Neural cell (in vitro differentiated cells): Measurements from ENCODE around the gene DPF3. TPM values are rescaled to one million over a fixed set of nuclear protein-coding genes. Genes with fewer than 3 reads are reported as not detected.

Source experiments
- H2AFZ ChIP-seq: fragments of 200-600, 300-800 bp; sonication (generic), shearing (Covaris generic); 2 replicates; pipeline ENCODE4 v1.6.0; 2014; ENCODE audit warnings: low read depth, mild to moderate bottlenecking, antibody characterized with exemption, low read length, moderate library complexity
- H3F3A ChIP-seq: fragments of 200-600 bp; shearing (Covaris generic); 2 replicates; pipeline ENCODE4 v1.6.1; 2016; ENCODE audit warnings: mild to moderate bottlenecking, moderate library complexity, mixed read lengths, antibody characterized with exemption, low read length; ENCODE audit not compliant: insufficient read depth, poor library complexity, severe bottlenecking
- H3K27ac ChIP-seq: fragments of 200-600, 300-800 bp; sonication (generic), shearing (Covaris generic); 2 replicates; pipeline ENCODE4 v1.5.1; 2014; ENCODE audit warnings: mild to moderate bottlenecking, low read length, moderate library complexity
- H3K27me3 ChIP-seq: fragments of 300-800, 200-600 bp; sonication (generic), shearing (Covaris generic); 2 replicates; pipeline ENCODE4 v1.6.0; 2014; ENCODE audit warnings: mild to moderate bottlenecking, low read depth, low read length, moderate library complexity; ENCODE audit not compliant: insufficient read depth
- H3K36me3 ChIP-seq: fragments of 300-800, 200-600 bp; sonication (generic), shearing (Covaris generic); 2 replicates; pipeline ENCODE4 v1.5.1; 2014; ENCODE audit warnings: mild to moderate bottlenecking, antibody characterized with exemption, low read length, moderate library complexity; ENCODE audit not compliant: insufficient read depth
- H3K4me2 ChIP-seq: fragments of 300-800, 200-600 bp; sonication (generic), shearing (Covaris generic); 2 replicates; pipeline ENCODE4 v1.6.0; 2014; ENCODE audit warnings: mild to moderate bottlenecking, low read length
- H3K4me3 ChIP-seq: fragments of 300-800, 200-600 bp; sonication (generic), shearing (Covaris generic); 2 replicates; pipeline ENCODE4 v1.5.1; 2014; ENCODE audit warnings: mild to moderate bottlenecking, low read length, moderate library complexity
- H3K79me2 ChIP-seq: fragments of 200-600 bp; shearing (Covaris generic); replicated peaks from 2 replicates; pipeline ENCODE4 v1.6.0; 2014; ENCODE audit warnings: mild to moderate bottlenecking, low read length, moderate library complexity; ENCODE audit not compliant: insufficient read depth
- H3K9ac ChIP-seq: fragments of 300-800, 200-600 bp; sonication (generic), shearing (Covaris generic); 2 replicates; pipeline ENCODE4 v1.6.1; 2016; ENCODE audit warnings: mild to moderate bottlenecking, low read length, mixed read lengths
- H3K9me2 ChIP-seq: fragments of 200-600 bp; shearing (Covaris generic); 2 replicates; pipeline ENCODE4 v1.6.1; 2016; ENCODE audit warnings: mild to moderate bottlenecking, low read length, mixed read lengths; ENCODE audit not compliant: insufficient read depth
- H3K9me3 ChIP-seq: fragments of 200-600, 300-800 bp; sonication (generic), shearing (Covaris generic); 2 replicates; pipeline ENCODE4 v1.6.1; 2016; ENCODE audit warnings: mild to moderate bottlenecking, mixed run types, low read length, moderate library complexity, mixed read lengths
- H4K20me1 ChIP-seq: fragments of 200-600 bp; shearing (Covaris generic); 2 replicates; pipeline ENCODE4 v1.6.1; 2016; ENCODE audit warnings: mild to moderate bottlenecking, mixed run types; ENCODE audit not compliant: insufficient read depth
- EP300 ChIP-seq: fragments of 450-650 bp; conservative IDR thresholded peaks from 2 replicates; pipeline ENCODE4 v1.6.1; 2014; ENCODE audit warnings: antibody characterized with exemption, mild to moderate bottlenecking, moderate library complexity; ENCODE audit not compliant: poor library complexity, severe bottlenecking
- EZH2 ChIP-seq: fragments of 200-600, 300-800 bp; shearing (Covaris generic), sonication (generic); IDR thresholded peaks from 2 replicates; pipeline ENCODE4 v1.6.1; 2014; ENCODE audit warnings: antibody characterized with exemption, low read length, borderline replicate concordance, mild to moderate bottlenecking; ENCODE audit not compliant: insufficient read depth, poor library complexity, severe bottlenecking
- MXI1 ChIP-seq: fragments of 450-650 bp; conservative IDR thresholded peaks from 2 replicates; pipeline ENCODE4 v1.6.1; 2014; ENCODE audit warnings: antibody characterized with exemption, mild to moderate bottlenecking; ENCODE audit not compliant: poor library complexity, severe bottlenecking
- POLR2AphosphoS5 ChIP-seq: IDR thresholded peaks from 2 replicates; pipeline ENCODE4 v1.6.1; 2012
- RAD21 ChIP-seq: fragments of 450-650 bp; conservative IDR thresholded peaks from 2 replicates; pipeline ENCODE4 v1.6.1; 2014; ENCODE audit warnings: antibody characterized with exemption, mild to moderate bottlenecking, moderate library complexity
- REST ChIP-seq: IDR thresholded peaks from 2 replicates; pipeline ENCODE4 v1.6.1; 2012; ENCODE audit warnings: borderline replicate concordance
- SMC3 ChIP-seq: fragments of 450-650 bp; conservative IDR thresholded peaks from 2 replicates; pipeline ENCODE4 v1.6.1; 2014; ENCODE audit warnings: antibody characterized with exemption, mild to moderate bottlenecking, moderate library complexity; ENCODE audit not compliant: poor library complexity
- TAF1 ChIP-seq: IDR thresholded peaks from 2 replicates; pipeline ENCODE4 v1.6.1; 2012; ENCODE audit warnings: low read depth
- polyA plus RNA-seq: library from polyadenylated mRNA; depleted of rRNA; stranded (reverse); fragments of >200 nt; gene quantifications from 2 replicates; pipeline ENCODE4 v1.2.3, GENCODE V29; 2014
- TF ChIP-seq, protein P1 (sequence below): fragments of 450-650 bp; IDR thresholded peaks from 2 replicates; pipeline ENCODE4 v1.5.1; 2014; ENCODE audit warnings: antibody characterized with exemption, mild to moderate bottlenecking, moderate library complexity; ENCODE audit not compliant: poor library complexity, severe bottlenecking

Gene DPF3
- polyA plus RNA-seq, 1 donor from 2014 or later, result 2.9 TPM

DNA sequence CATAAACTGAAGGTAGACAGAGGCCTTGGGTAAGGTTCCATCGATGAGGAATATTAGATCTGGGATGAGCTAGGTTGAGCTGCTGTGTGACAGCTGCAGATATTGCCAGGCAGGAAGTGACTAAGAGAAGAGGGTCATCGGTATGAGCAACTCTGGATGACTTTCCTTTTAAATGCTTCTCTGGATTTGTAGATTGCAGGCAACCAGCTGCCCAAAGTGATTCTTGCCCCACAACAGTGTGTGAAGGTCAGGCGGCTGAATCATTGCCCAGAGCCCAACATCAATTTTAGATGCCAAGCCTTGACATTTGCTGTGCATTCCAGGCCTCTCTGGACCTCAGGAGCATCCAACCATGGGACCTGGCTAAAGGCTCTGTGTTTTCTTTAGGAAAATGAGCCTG lies 255.9 kb downstream of the DPF3 start:
- Histone ChIP-seq H3K9me3 (no peaks in the 10 kb centered on the region), H3K4me2 (no peak overlapping the region), H3K9ac (no peak overlapping the region), H2AFZ (no peak overlapping the region), H3K4me3 (no peak overlapping the region), H3K27me3 (no peaks in the 10 kb centered on the region), H4K20me1 (no peaks in the 10 kb centered on the region), H3F3A (no peaks in the 10 kb centered on the region), H3K36me3 (no peaks in the 10 kb centered on the region), H3K79me2 (no peaks in the 10 kb centered on the region), H3K9me2 (no peaks in the 10 kb centered on the region), H3K27ac (no peak overlapping the region)
- no peak for TF ChIP-seq SMC3
- TF ChIP-seq REST, result no peak
- no peak for TF ChIP-seq POLR2AphosphoS5
- no peak for TF ChIP-seq EP300
- no peak for TF ChIP-seq TAF1
- no peak for TF ChIP-seq MXI1
- TF ChIP-seq, protein P1, sequence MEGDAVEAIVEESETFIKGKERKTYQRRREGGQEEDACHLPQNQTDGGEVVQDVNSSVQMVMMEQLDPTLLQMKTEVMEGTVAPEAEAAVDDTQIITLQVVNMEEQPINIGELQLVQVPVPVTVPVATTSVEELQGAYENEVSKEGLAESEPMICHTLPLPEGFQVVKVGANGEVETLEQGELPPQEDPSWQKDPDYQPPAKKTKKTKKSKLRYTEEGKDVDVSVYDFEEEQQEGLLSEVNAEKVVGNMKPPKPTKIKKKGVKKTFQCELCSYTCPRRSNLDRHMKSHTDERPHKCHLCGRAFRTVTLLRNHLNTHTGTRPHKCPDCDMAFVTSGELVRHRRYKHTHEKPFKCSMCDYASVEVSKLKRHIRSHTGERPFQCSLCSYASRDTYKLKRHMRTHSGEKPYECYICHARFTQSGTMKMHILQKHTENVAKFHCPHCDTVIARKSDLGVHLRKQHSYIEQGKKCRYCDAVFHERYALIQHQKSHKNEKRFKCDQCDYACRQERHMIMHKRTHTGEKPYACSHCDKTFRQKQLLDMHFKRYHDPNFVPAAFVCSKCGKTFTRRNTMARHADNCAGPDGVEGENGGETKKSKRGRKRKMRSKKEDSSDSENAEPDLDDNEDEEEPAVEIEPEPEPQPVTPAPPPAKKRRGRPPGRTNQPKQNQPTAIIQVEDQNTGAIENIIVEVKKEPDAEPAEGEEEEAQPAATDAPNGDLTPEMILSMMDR, result no peak
- no peak for TF ChIP-seq RAD21

DNA sequence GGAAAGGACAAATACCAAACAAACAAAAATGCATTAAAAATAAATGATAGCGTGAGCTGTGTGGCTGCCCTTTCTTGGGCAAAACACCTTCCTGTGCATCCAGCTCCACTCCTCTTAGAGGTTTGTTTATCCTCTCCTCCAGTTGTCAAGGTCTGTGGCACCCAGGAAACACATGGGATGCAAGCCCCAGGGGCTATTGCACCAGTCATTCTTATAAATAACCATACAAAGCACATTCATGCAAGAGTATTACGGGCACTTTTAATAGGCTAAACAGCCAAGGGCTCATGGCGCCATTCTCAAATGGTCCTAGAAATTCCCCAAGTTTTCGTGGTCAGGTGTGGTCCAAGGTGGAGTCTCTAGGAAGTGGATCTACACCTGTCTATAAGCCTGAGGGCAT lies 257.0 kb downstream of the DPF3 start:
- Histone ChIP-seq H2AFZ (no peak overlapping the region), H3K36me3 (no peaks in the 10 kb centered on the region), H3K27me3 (no peaks in the 10 kb centered on the region), H3K4me2 (no peak overlapping the region), H3K79me2 (no peaks in the 10 kb centered on the region), H4K20me1 (no peaks in the 10 kb centered on the region), H3K9me3 (no peaks in the 10 kb centered on the region), H3K4me3 (no peak overlapping the region), H3K9me2 (no peaks in the 10 kb centered on the region), H3K9ac (no peak overlapping the region), H3K27ac (no peak overlapping the region), H3F3A (no peaks in the 10 kb centered on the region)
- TF ChIP-seq RAD21 (no peak), TAF1 (no peak), SMC3 (no peak), EZH2 (no peak), POLR2AphosphoS5 (no peak), REST (no peak)
- TF ChIP-seq, protein P1, result no peak
